Activated B cell treated with CpG ODN at 0.5 μM for 24 hours (primary cell): ENCODE data around the gene TMEM218. TPM values are rescaled to one million over a fixed set of nuclear protein-coding genes. Genes with fewer than 3 reads are reported as not detected.

Source experiments
- ATAC-seq: fragments of 200-7000 bp; cut with Tn5 transposase; one replicate; pipeline ENCODE4 v1.10.0; 2021; ENCODE audit warnings: low read depth, mild to moderate bottlenecking, moderate library complexity
- CTCF ChIA-PET: fragments of 350-600 bp; sonication (Branson Sonifier 250); formaldehyde crosslinking; loops from one replicate; lab custom pipeline; 2021; ENCODE audit warnings: antibody characterized with exemption; lab: Charles Lee
- POLR2A ChIA-PET: fragments of 350-600 bp; sonication (Branson Sonifier 250); formaldehyde crosslinking; loops from one replicate; lab custom pipeline; 2021; ENCODE audit warnings: antibody characterized with exemption; lab: Charles Lee
- DNase-seq: peaks from one replicate; pipeline ENCODE4 v3.0.0; 2022
- H3K27ac Mint-ChIP-seq: one replicate; pipeline ENCODE4 v1.8.0; 2020; ENCODE audit warnings: mixed read lengths
- H3K27me3 Mint-ChIP-seq: one replicate; pipeline ENCODE4 v1.8.0; 2021; ENCODE audit warnings: mixed read lengths
- H3K36me3 Mint-ChIP-seq: one replicate; pipeline ENCODE4 v1.8.0; 2021; ENCODE audit warnings: low read depth, mixed read lengths
- H3K4me1 Mint-ChIP-seq: one replicate; pipeline ENCODE4 v1.8.0; 2021; ENCODE audit warnings: mixed read lengths
- H3K4me3 Mint-ChIP-seq: one replicate; pipeline ENCODE4 v1.8.0; 2020; ENCODE audit warnings: mild to moderate bottlenecking, mixed read lengths
- H3K9me3 Mint-ChIP-seq: one replicate; pipeline ENCODE4 v1.8.0; 2020; ENCODE audit warnings: mixed read lengths
- CTCF ChIP-seq: fragments of 200-600 bp; IDR thresholded peaks from one replicate; pipeline ENCODE4 v1.8.0; 2022; ENCODE audit warnings: antibody characterized with exemption, mild to moderate bottlenecking
- intact Hi-C: fragments of 100-400 bp; cut with micrococcal nuclease; formaldehyde crosslinking; loops from one replicate; pipeline ENCODE4 v1.15.1; 2024
- total RNA-seq: library from RNA; stranded (reverse); gene quantifications from 2 replicates; pipeline ENCODE4 v1.2.3, GENCODE V29; 2022

The TMEM218 gene
- total RNA-seq, 1 donor from 2014 or later: 18.8 TPM

- peak overlapping the region; percentile 98 for H3K4me3 Mint-ChIP-seq
- ChIA-PET CTCF (interaction anchor here (0.7 to 5.2 kb wide), 6 partner anchors 8 to 39 kb away, joined by 3 to 27 read pairs (median 4); no protein-coding TSS in a partner anchor), POLR2A (interaction anchor here (1.0 to 3.6 kb wide), 9 partner anchors 13 to 792 kb away, joined by 3 to 53 read pairs (median 7); partner anchors contain the start of genes CCDC15, EI24, PUS3 and SLC37A2)
- H3K4me1 Mint-ChIP-seq: peaks cover 23% of the 10 kb centered on the region
- DNase-seq (no peak), ATAC-seq (no peak)
- no peak for TF ChIP-seq CTCF
- peak overlapping the region; percentile 97 for H3K27ac Mint-ChIP-seq
- peaks cover 2% of the 10 kb centered on the region for H3K27me3 Mint-ChIP-seq
- intact Hi-C loops: loop anchor here (1.0 to 10.0 kb wide), 11 partner anchors 13 to 1154 kb away; partner anchors contain the start of genes CCDC15, EI24, FOXRED1 and HYLS1
- peaks cover 10% of the 10 kb centered on the region for H3K36me3 Mint-ChIP-seq
- H3K9me3 Mint-ChIP-seq: peaks cover 2% of the 10 kb centered on the region
Measured at GRCh38 chr11:125111001-125111342, 454 bp downstream of the TMEM218 start.

- CTCF ChIA-PET: interaction anchor here (0.7 to 5.2 kb wide), 4 partner anchors 8 to 39 kb away, joined by 3 to 27 read pairs (median 4); no protein-coding TSS in a partner anchor
- intact Hi-C loops: loop anchor here (2.0 to 10.0 kb wide), 4 partner anchors 363 to 1154 kb away; partner anchors contain the start of genes FOXRED1, HYLS1, SIAE and SPA17
- no peak for DNase-seq
Measured at GRCh38 chr11:125110506-125110905, 920 bp downstream of the TMEM218 start.

GRCh38 chr11:125108469-125108868, 3.0 kb downstream of the TMEM218 start:
- no peaks in the 10 kb centered on the region for H3K27me3 Mint-ChIP-seq
- H3K27ac Mint-ChIP-seq: no peak overlapping the region
- no peak for ATAC-seq
- DNase-seq: no peak
- intact Hi-C loops: no loop called here
- TF ChIP-seq CTCF: no peak
- ChIA-PET CTCF (interaction anchor here (5.2 kb wide), 1 partner anchor 16 kb away, joined by 27 read pairs; no protein-coding TSS in a partner anchor), POLR2A (no interaction called here)
- peaks cover 10% of the 10 kb centered on the region for H3K36me3 Mint-ChIP-seq
- peaks cover 2% of the 10 kb centered on the region for H3K9me3 Mint-ChIP-seq
- no peak overlapping the region for H3K4me3 Mint-ChIP-seq
- peaks cover 23% of the 10 kb centered on the region for H3K4me1 Mint-ChIP-seq

More at GRCh38 chr11:125110506-125110905, 920 bp downstream of the TMEM218 start:
- POLR2A ChIA-PET: interaction anchor here (0.5 to 3.6 kb wide), 7 partner anchors 8 to 95 kb away, joined by 3 to 53 read pairs (median 6); partner anchors contain the start of gene SLC37A2
- H3K36me3 Mint-ChIP-seq: peaks cover 10% of the 10 kb centered on the region
- H3K9me3 Mint-ChIP-seq: peaks cover 2% of the 10 kb centered on the region
- peak overlapping the region; percentile 98 for H3K4me3 Mint-ChIP-seq
- H3K27ac Mint-ChIP-seq: peak overlapping the region; percentile 97
- ATAC-seq: no peak
- peaks cover 23% of the 10 kb centered on the region for H3K4me1 Mint-ChIP-seq
- peaks cover 2% of the 10 kb centered on the region for H3K27me3 Mint-ChIP-seq
- no peak for TF ChIP-seq CTCF

- no peaks in the 10 kb centered on the region for H3K9me3 Mint-ChIP-seq
- peaks cover 16% of the 10 kb centered on the region for H3K36me3 Mint-ChIP-seq
- ChIA-PET POLR2A (no interaction called here), CTCF (interaction anchor here (1.7 kb wide), 1 partner anchor 36 kb away, joined by 6 read pairs; no protein-coding TSS in a partner anchor)
- no peak for ATAC-seq
- no peak overlapping the region for H3K27ac Mint-ChIP-seq
- no peak for DNase-seq
- peaks cover 9% of the 10 kb centered on the region for H3K4me1 Mint-ChIP-seq
- TF ChIP-seq CTCF: no peak
- intact Hi-C loops: no loop called here
- no peaks in the 10 kb centered on the region for H3K27me3 Mint-ChIP-seq
- H3K4me3 Mint-ChIP-seq: no peak overlapping the region
Measured at GRCh38 chr11:125105926-125106325, 5.5 kb downstream of the TMEM218 start.

GRCh38 chr11:125102510-125102909, 8.9 kb downstream of the TMEM218 start:
- H3K9me3 Mint-ChIP-seq: no peaks in the 10 kb centered on the region
- no peaks in the 10 kb centered on the region for H3K27me3 Mint-ChIP-seq
- H3K36me3 Mint-ChIP-seq: peaks cover 45% of the 10 kb centered on the region
- intact Hi-C loops: no loop called here
- DNase-seq (no peak), ATAC-seq (no peak)
- no peak for TF ChIP-seq CTCF
- no peak overlapping the region for H3K4me3 Mint-ChIP-seq
- POLR2A ChIA-PET: interaction anchor here (0.5 kb wide), 1 partner anchor 8 kb away, joined by 4 read pairs; no protein-coding TSS in a partner anchor
- no peak overlapping the region for H3K27ac Mint-ChIP-seq
- CTCF ChIA-PET: interaction anchor here (1.0 to 1.3 kb wide), 2 partner anchors 8 to 12 kb away, joined by 3 read pairs; no protein-coding TSS in a partner anchor
- no peaks in the 10 kb centered on the region for H3K4me1 Mint-ChIP-seq
